Measurements from ENCODE around the gene MTRF1.

GRCh38 chr13:41199079-41199478, 64.3 kb downstream of the MTRF1 start:
- TF ChIP-seq TAF1 (IDR thresholded peaks at IDR 0.05; ENCODE audit: borderline replicate concordance, insufficient read depth, low read length) (no peak), SIN3A (IDR thresholded peaks at IDR 0.05; ENCODE audit: borderline replicate concordance, insufficient read depth, low read length) (no peak), REST (IDR thresholded peaks at IDR 0.05; ENCODE audit: insufficient read depth in 1 of 2, low read depth in 2 of 2, low read length in 2 of 2) (no peak), POLR2AphosphoS5 (IDR thresholded peaks at IDR 0.05; ENCODE audit: low read depth, low read length) (no peak), FOXP2 (optimal IDR thresholded peaks at IDR 0.05; ENCODE audit: borderline replicate concordance, extremely low read depth, extremely low read length, insufficient read depth) (no peak)

All from PFSK-1 (cell line).